Lung microvascular endothelial cell (primary cell): ENCODE results near the gene MEGF6. TPM values are rescaled to one million over a fixed set of nuclear protein-coding genes. Genes with fewer than 3 reads are reported as not detected.

Experiments used
- DNase-seq, 2 donors: peaks; one replicate each; pipeline versions ENCODE4 v3.0.0 to v3.0.0-alpha.2; 2010; ENCODE audit warnings: low read depth in 2 of 2
- total RNA-seq: library from RNA; depleted of rRNA; stranded (reverse); fragments of >200 nt; gene quantifications from 2 replicates; pipeline ENCODE4 v1.2.1, GENCODE V29; 2014

MEGF6 gene
- total RNA-seq, 1 donor from 2014 or later = 212 TPM

DNA sequence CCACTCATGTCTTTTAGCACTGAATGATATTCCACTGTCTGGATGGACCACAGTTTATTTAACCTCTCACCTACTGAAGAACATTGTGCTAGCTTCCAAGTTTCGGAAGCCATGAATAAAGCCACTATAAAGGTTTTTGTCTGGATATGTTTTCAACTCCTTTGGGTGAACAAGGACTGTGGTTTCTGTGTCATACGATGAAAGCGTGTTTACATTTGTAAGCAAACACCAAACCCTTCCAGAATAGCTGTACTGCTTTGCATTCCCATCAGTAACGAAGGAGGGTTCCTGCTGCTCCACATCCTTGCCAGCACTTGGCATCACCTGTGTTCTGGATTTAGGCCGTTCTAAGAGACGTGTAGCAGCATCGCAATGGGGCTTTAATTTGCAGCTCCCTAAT is 167.5 kb downstream of the MEGF6 start:
- DNase-seq = no peak

DNA sequence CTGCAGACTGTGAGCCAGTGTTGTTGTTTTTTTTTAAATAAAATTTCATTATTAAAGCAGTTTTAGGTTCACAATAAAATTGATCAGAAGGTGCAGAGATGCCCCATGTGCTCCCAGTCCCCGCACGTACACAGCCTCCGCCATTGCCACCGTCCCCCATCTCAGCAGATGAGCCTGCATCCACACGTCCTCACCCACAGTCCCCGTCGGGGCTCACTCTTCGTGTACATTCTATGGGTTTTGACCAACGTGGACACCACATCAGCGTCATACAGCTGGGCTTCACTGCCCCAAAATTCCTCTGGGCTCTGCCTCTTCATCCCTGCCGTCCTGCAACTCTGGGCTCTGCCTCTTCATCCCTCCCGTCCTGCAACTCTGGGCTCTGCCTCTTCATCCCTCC is 168.4 kb downstream of the MEGF6 start:
- DNase-seq = no peak

DNA sequence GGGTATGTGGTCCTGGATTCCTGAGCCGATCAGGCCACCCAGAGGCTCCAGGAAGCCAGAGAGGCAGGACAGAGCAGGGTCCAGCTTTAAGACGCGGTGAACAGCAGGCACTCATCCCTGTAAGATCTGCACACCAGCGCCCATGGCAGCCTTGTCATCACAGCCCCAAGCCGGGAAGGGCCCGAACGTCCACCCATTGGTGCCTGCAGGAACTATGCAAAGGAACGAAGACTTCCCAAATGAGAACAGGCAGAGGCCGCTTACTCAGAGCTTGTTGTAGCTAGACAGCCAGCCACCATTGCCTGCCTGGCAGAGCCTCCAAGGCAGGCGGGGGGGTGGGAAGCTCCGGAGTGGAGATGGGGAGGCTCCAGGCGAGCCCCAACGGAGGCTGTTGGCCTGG is 169.0 kb downstream of the MEGF6 start:
- no peak for DNase-seq

DNA sequence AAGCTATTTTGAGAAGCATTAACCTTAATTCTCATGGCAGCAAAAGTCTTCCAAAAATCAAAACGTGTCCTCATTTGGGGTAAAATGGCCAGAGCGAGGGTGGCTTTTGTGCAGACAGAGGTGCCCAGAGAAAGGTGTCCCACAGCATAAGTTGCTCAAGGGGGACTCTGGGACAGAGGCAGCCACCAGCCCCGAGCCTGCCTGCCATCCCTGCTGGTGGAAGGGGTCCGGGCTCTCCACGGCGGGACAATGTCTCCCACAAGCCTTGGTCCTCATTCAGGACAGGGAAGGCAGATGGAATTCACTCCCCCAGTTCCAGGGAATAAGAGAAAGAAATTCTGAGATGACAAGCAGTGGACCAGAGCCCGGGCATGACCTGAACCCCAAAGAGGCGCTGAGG is 169.4 kb downstream of the MEGF6 start:
- no peak for DNase-seq

DNA sequence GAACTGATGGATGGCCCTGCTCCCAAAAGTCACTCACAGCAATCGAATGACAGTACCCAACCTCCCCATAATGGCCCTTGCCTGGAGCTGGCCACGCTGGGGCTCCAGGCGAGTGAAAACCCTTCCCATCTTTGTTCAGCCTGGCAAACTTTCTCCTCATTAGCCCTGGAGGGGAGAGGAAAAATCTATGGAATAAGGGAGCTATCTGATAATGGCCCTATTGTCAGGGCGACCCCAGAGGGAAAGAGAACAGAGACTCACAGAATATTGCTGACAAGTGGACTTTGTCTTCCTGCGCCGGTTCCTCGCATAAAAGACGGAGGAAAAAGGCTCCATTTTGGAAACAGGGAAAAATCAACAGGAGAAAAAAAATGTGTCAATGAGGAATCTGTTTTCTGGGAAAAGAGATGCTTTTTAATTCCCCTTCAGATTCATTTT is 169.9 kb downstream of the MEGF6 start:
- no peak for DNase-seq

DNA sequence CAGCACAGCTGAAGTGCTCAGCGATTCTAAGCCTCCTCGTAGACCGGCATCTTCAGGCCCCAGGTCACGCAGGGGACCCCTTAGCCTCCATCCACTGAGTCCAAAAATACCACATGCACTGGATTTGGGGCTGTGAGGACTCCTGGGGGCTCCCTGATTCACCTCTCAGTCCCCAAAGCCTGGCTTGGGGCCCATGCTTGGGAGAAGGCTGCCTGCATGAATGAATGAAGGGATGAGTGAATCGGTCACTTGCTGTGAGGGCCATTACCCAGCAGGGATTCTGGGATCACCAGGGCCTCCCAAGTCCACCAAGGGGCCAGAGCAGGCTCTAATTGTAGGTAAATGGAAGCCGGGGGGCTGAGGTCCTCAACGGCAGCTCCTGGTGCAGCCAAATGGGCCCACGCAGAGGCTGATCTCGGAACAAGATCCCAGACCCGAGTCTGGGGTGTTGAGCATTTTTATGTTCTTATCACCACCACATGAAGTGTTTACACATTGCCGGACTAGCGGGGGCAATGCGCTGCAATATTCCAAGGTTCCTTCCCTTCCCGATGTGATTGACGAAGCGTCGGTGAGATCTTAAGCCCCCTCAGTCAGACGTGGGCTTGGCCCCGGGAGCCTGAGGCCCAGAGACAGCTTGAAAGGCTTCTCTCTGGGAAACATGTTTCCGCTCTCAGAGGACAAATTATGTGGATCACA is 170.4 kb downstream of the MEGF6 start:
- DNase-seq = no peak

DNA sequence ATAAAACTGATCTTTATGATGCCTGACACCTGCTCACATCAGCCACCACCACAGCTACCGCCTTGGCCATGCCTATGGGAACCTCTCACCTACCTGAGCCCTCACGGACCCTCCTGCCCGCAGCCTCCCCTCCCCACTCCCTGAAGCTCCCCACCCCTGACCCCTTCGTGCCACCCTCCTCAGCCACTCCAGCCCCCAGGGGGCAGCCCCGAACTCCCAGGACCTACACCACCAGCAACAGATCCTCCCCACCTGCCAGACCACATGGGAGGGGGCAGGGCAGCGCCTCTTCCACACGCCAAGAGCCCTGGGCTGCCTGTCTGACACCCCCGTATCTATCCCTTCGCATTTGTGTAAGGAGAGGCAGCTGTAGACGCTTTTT is 171.0 kb downstream of the MEGF6 start:
- DNase-seq = no peak

Other genes starting within 250 kb of the MEGF6 start
- gene ARHGEF16, start 156.8 kb downstream of the MEGF6 start, total RNA-seq = 0.20 and 0.44 TPM in 2 replicates
- gene TPRG1L, start 13.5 kb upstream of the MEGF6 start, total RNA-seq = 26.2 and 28.6 TPM in 2 replicates
- gene WRAP73, start 38.6 kb upstream of the MEGF6 start, total RNA-seq = 11.1 and 14.7 TPM in 2 replicates
- under 0.01 TPM in 1 of 2 replicates, not detected in the other for gene TP73, start 41.0 kb upstream of the MEGF6 start, total RNA-seq
- not detected in 2 replicates for gene CCDC27, start 140.9 kb upstream of the MEGF6 start, total RNA-seq
- 0.20 and 0.87 TPM in 2 replicates for gene SMIM1, start 161.2 kb upstream of the MEGF6 start, total RNA-seq
- gene LRRC47, start 185.0 kb upstream of the MEGF6 start, total RNA-seq = 17.2 and 23.2 TPM in 2 replicates
- gene CEP104, start 245.7 kb upstream of the MEGF6 start, total RNA-seq = 12.6 and 18.7 TPM in 2 replicates
- 7.5 and 8.1 TPM in 2 replicates for gene DFFB, start 246.0 kb upstream of the MEGF6 start, total RNA-seq